Spleen (tissue), 11 donors: ENCODE measurements around the gene DPM2. TPM values are rescaled to one million over a fixed set of nuclear protein-coding genes. Genes with fewer than 3 reads are reported as not detected.

Experiments
- DNase-seq: peaks from one replicate; pipeline ENCODE4 v3.0.0-alpha.2; 2020
- H3K27ac ChIP-seq, 8 donors: fragments of 200-600 bp; sonication (generic) in 7 of 8; 1 replicate in 4 of 8; 2 replicates in 4 of 8; pipeline versions ENCODE4 v1.5.0 to v1.8.0; 2016 to 2021; ENCODE audit warnings: inconsistent platforms in 4 of 8, mild to moderate bottlenecking in 4 of 8, moderate library complexity in 1 of 8
- H3K27me3 ChIP-seq, 7 donors: fragments of 200-600 bp; sonication (generic) in 6 of 7; replicated peaks in 1 of 7; 1 replicate in 4 of 7; 2 replicates in 3 of 7; pipeline versions ENCODE4 v1.5.0 to v1.8.0; 2016 to 2021; ENCODE audit warnings: inconsistent platforms in 3 of 7, mild to moderate bottlenecking in 1 of 7
- H3K36me3 ChIP-seq, 6 donors: fragments of 200-600 bp; sonication (generic) in 5 of 6; 1 replicate in 4 of 6; 2 replicates in 2 of 6; pipeline versions ENCODE4 v1.5.0 to v1.8.0; 2016 to 2021; ENCODE audit warnings: inconsistent platforms in 2 of 6
- H3K4me1 ChIP-seq, 6 donors: fragments of 200-600 bp; sonication (generic) in 5 of 6; 1 replicate in 3 of 6; 2 replicates in 3 of 6; pipeline versions ENCODE4 v1.5.0 to v1.8.0; 2016 to 2021; ENCODE audit warnings: inconsistent platforms in 3 of 6
- H3K4me3 ChIP-seq, 8 donors: fragments of 200-600 bp; sonication (generic) in 7 of 8; 1 replicate in 4 of 8; 2 replicates in 4 of 8; pipeline versions ENCODE4 v1.5.0 to v1.8.0; 2016 to 2021; ENCODE audit warnings: inconsistent platforms in 4 of 8, mild to moderate bottlenecking in 4 of 8, moderate library complexity in 2 of 8
- H3K9me3 ChIP-seq, 8 donors: fragments of 200-600 bp; sonication (generic) in 7 of 8; 1 replicate in 4 of 8; 2 replicates in 4 of 8; pipeline versions ENCODE4 v1.5.0 to v1.8.0; 2016 to 2021; ENCODE audit warnings: inconsistent platforms in 4 of 8
- CTCF ChIP-seq, 11 experiments: fragments of 200-600 bp in 7 of 11; fragments of 450-650 bp in 4 of 11; sonication (generic) in 4 of 11; IDR thresholded peaks in 8 of 11; conservative IDR thresholded peaks in 3 of 11; 1 replicate in 7 of 11; 2 replicates in 4 of 11; pipeline versions ENCODE4 v1.4.0 to v1.8.0; 2016 to 2021; ENCODE audit warnings: antibody characterized with exemption in 11 of 11, inconsistent platforms in 4 of 11, mild to moderate bottlenecking in 1 of 11
- POLR2A ChIP-seq, 3 donors: fragments of 450-650 bp; IDR thresholded peaks; one replicate each; pipeline ENCODE4 v1.5.1; 2017; ENCODE audit warnings: antibody characterized with exemption in 3 of 3, mild to moderate bottlenecking in 1 of 3
- POLR2AphosphoS5 ChIP-seq, 3 donors: sonication (generic); formaldehyde crosslinking; IDR thresholded peaks; one replicate each; pipeline ENCODE4 v1.5.1; 2017; ENCODE audit warnings: antibody characterized with exemption in 3 of 3
- WGBS, 5 donors: extraction: QIAGEN DNeasy Blood & Tissue Kit in 3 of 5; methylation state at CpG; one replicate each; pipeline versions ENCODE4 v1.1.5 to v1.1.7; 2013 to 2018; 5-methylcytosine and 5-hydroxymethylcytosine counted together
- intact Hi-C: fragments of 100-400 bp; cut with DNase I; formaldehyde crosslinking; loops from one replicate; pipeline ENCODE4 v1.15.0; 2023; ENCODE audit warnings: low total_unique reads
- polyA plus RNA-seq, 3 donors: library from polyadenylated mRNA; stranded (reverse); fragments of 200-250 nt; gene quantifications; one replicate each; pipeline ENCODE4 v1.2.1, GENCODE V29; 2013
- total RNA-seq, 7 donors: library from RNA; depleted of rRNA in 3 of 7; stranded (reverse); fragments of >200 nt in 3 of 7; fragmentation: NEBNext Ultra II Directional in 4 of 7; extraction: Animal tissue kit (Norgen Biotek cat#: 25700) in 4 of 7; gene quantifications; one replicate each; pipeline versions ENCODE4 v1.1.0 to v1.2.1, GENCODE V29; 2016 to 2021
- donor health status: healthy with polysubstance abuse.
- donor health status: DM: no; HTN: no; CAD: no; lungs with moderate emphysema.
- donor health status: DM: no; HTN: no; CAD: no.
- donor health status: Bipolar disorder and iron deficiency.
- donor health status: healthy.
- donor health status: DM: no; HTN: no; CAD: no.
- donor health status: DM: yes; HTN: yes; CAD: no.

DPM2 gene
- total and polyA plus RNA-seq, 10 donors: 19.5 to 33.8 (median 25.4) TPM

GRCh38 chr9:127895811-127896210 lies 41.8 kb downstream of the DPM2 start:
- DNase-seq: no peak
- intact Hi-C loops: no loop called here
- Histone ChIP-seq H3K36me3 (peaks cover 8 to 60% (median 49%) of the 10 kb centered on the region in 6 donors), H3K27ac (peak overlapping the region in 5 of 8 donors; percentile 89 to 92 (median 91)), H3K4me3 (peak overlapping the region in 1 of 8 donors; percentile 94), H3K9me3 (peaks cover 0 to 34% (median 22%) of the 10 kb centered on the region in 8 donors), H3K27me3 (no peaks in the 10 kb centered on the region), H3K4me1 (peaks cover 23 to 64% (median 48%) of the 10 kb centered on the region in 6 donors)
- TF ChIP-seq POLR2AphosphoS5 (IDR thresholded peaks at IDR 0.05) (no peak), POLR2A (IDR thresholded peaks at IDR 0.05) (no peak), CTCF (IDR thresholded peaks at IDR 0.05 in 8 of 11, conservative IDR thresholded peaks at IDR 0.05 in 3 of 11) (no peak)
- 87 to 93% (median 92%) methylated on average over 8 of the region's 8 CpGs for WGBS, 5 donors

- no peak overlapping the region for H3K27ac ChIP-seq
- H3K4me1 ChIP-seq: peaks cover 8 to 43% (median 29%) of the 10 kb centered on the region in 6 donors
- WGBS, 5 donors: 95 to 97% (median 97%) methylated on average over 4 of the region's 4 CpGs
- no peak overlapping the region for H3K4me3 ChIP-seq
- H3K27me3 ChIP-seq: no peaks in the 10 kb centered on the region
- peaks cover 13 to 84% (median 67%) of the 10 kb centered on the region in 6 donors for H3K36me3 ChIP-seq
- no peak for TF ChIP-seq CTCF (IDR thresholded peaks at IDR 0.05 in 8 of 11, conservative IDR thresholded peaks at IDR 0.05 in 3 of 11)
- TF ChIP-seq POLR2A (IDR thresholded peaks at IDR 0.05): no peak
- TF ChIP-seq POLR2AphosphoS5 (IDR thresholded peaks at IDR 0.05): no peak
- H3K9me3 ChIP-seq: peaks cover 0 to 34% (median 22%) of the 10 kb centered on the region in 8 donors
- no peak for DNase-seq
- intact Hi-C loops: no loop called here
These were observed 44.3 kb downstream of the DPM2 start for GRCh38 chr9:127893392-127893791.

GRCh38 chr9:127892831-127893230 lies 44.8 kb downstream of the DPM2 start:
- no peak overlapping the region for H3K4me3 ChIP-seq
- WGBS, 5 donors: 85 to 97% (median 95%) methylated on average over 6 of the region's 6 CpGs
- peaks cover 2 to 37% (median 23%) of the 10 kb centered on the region in 6 donors for H3K4me1 ChIP-seq
- no peaks in the 10 kb centered on the region for H3K27me3 ChIP-seq
- peaks cover 0 to 34% (median 22%) of the 10 kb centered on the region in 8 donors for H3K9me3 ChIP-seq
- intact Hi-C loops: no loop called here
- no peak for DNase-seq
- H3K27ac ChIP-seq: no peak overlapping the region
- peaks cover 13 to 90% (median 72%) of the 10 kb centered on the region in 6 donors for H3K36me3 ChIP-seq
- TF ChIP-seq POLR2A (IDR thresholded peaks at IDR 0.05): no peak
- no peak for TF ChIP-seq POLR2AphosphoS5 (IDR thresholded peaks at IDR 0.05)
- TF ChIP-seq CTCF (IDR thresholded peaks at IDR 0.05 in 8 of 11, conservative IDR thresholded peaks at IDR 0.05 in 3 of 11): no peak

GRCh38 chr9:127890053-127890452 lies 47.6 kb downstream of the DPM2 start:
- peaks cover 0 to 36% (median 7%) of the 10 kb centered on the region in 6 donors for H3K4me1 ChIP-seq
- no peaks in the 10 kb centered on the region for H3K27me3 ChIP-seq
- DNase-seq: no peak
- peaks cover 0 to 25% (median 18%) of the 10 kb centered on the region in 8 donors for H3K9me3 ChIP-seq
- TF ChIP-seq POLR2AphosphoS5 (IDR thresholded peaks at IDR 0.05) (no peak), POLR2A (IDR thresholded peaks at IDR 0.05) (no peak), CTCF (IDR thresholded peaks at IDR 0.05 in 8 of 11, conservative IDR thresholded peaks at IDR 0.05 in 3 of 11) (no peak)
- H3K36me3 ChIP-seq: peaks cover 13 to 99% (median 85%) of the 10 kb centered on the region in 6 donors
- intact Hi-C loops: no loop called here
- WGBS, 5 donors: 96 to 99% (median 96%) methylated on average over 3 of the region's 3 CpGs
- no peak overlapping the region for H3K27ac ChIP-seq
- H3K4me3 ChIP-seq: no peak overlapping the region
